Upper lobe of left lung (tissue), 6 donors: ENCODE data around the gene IGSF8. TPM values are rescaled to one million over a fixed set of nuclear protein-coding genes. Genes with fewer than 3 reads are reported as not detected.
A peak's percentile ranks its signal among the peaks of the same experiment; 100 is the strongest.

Source experiments
- ATAC-seq, 2 donors: fragments of 200-7000 bp; cut with Tn5 transposase; one replicate each; pipeline ENCODE4 v1.9.1; 2022; ENCODE audit warnings: mild to moderate bottlenecking in 2 of 2, moderate library complexity in 2 of 2; ENCODE audit not compliant: low FRiP score in 2 of 2
- DNase-seq, 2 donors: peaks; one replicate each; pipeline ENCODE4 v3.0.0-alpha.2; 2019 to 2020
- H3K27ac ChIP-seq, 4 donors: fragments of 200-600 bp; sonication (generic); one replicate each; pipeline ENCODE4 v1.5.1; 2016 to 2019
- H3K27me3 ChIP-seq, 4 donors: fragments of 200-600 bp; sonication (generic); one replicate each; pipeline ENCODE4 v1.5.1; 2017 to 2019
- H3K36me3 ChIP-seq, 4 donors: fragments of 200-600 bp; sonication (generic); one replicate each; pipeline ENCODE4 v1.5.1; 2016 to 2019
- H3K4me1 ChIP-seq, 4 donors: fragments of 200-600 bp; sonication (generic); one replicate each; pipeline ENCODE4 v1.5.1; 2018 to 2019
- H3K4me3 ChIP-seq, 4 donors: fragments of 200-600 bp; sonication (generic); one replicate each; pipeline ENCODE4 v1.5.1; 2017 to 2019; ENCODE audit warnings: mild to moderate bottlenecking in 2 of 4, moderate library complexity in 1 of 4
- H3K9me3 ChIP-seq, 4 donors: fragments of 200-600 bp; sonication (generic); one replicate each; pipeline ENCODE4 v1.5.1; 2018 to 2019
- CTCF ChIP-seq, 6 experiments: fragments of 450-650 bp in 4 of 6; fragments of 200-600 bp in 2 of 6; sonication (generic) in 2 of 6; IDR thresholded peaks; one replicate each; pipeline ENCODE4 v1.5.1; 2016 to 2019; ENCODE audit warnings: antibody characterized with exemption in 6 of 6
- EP300 ChIP-seq, 4 donors: sonication (generic); formaldehyde crosslinking; IDR thresholded peaks; one replicate each; pipeline ENCODE4 v1.5.1; 2017; ENCODE audit warnings: antibody characterized with exemption in 4 of 4, control low read depth in 2 of 4
- POLR2A ChIP-seq, 4 donors: fragments of 450-650 bp; IDR thresholded peaks; one replicate each; pipeline ENCODE4 v1.5.1; 2016 to 2017; ENCODE audit warnings: antibody characterized with exemption in 4 of 4, mild to moderate bottlenecking in 2 of 4
- POLR2AphosphoS5 ChIP-seq, 2 donors: sonication (generic); formaldehyde crosslinking; IDR thresholded peaks; one replicate each; pipeline ENCODE4 v1.5.1; 2017; ENCODE audit warnings: antibody characterized with exemption in 2 of 2
- WGBS, 2 donors: methylation state at CpG; one replicate each; pipeline ENCODE4 v1.1.5; 2017 to 2018; 5-methylcytosine and 5-hydroxymethylcytosine counted together
- total RNA-seq, 6 donors: library from RNA; depleted of rRNA in 4 of 6; stranded (reverse); fragments of >200 nt in 4 of 6; gene quantifications; one replicate each; pipeline versions ENCODE4 v1.1.0 to v1.2.1, GENCODE V29; 2016 to 2021
- donor health status: DM: no; HTN: no; CAD: no; lungs with moderate emphysema.
- donor health status: DM: no; HTN: yes; CAD: no; lungs with severe emphysema.

IGSF8 gene
- total RNA-seq, 6 donors from 2014 or later = 13.6 to 43.8 (median 36.9) TPM

- ATAC-seq = no peak
- TF ChIP-seq CTCF (IDR thresholded peaks at IDR 0.05) (no peak), POLR2A (IDR thresholded peaks at IDR 0.05) (no peak), POLR2AphosphoS5 (IDR thresholded peaks at IDR 0.05) (no peak), EP300 (IDR thresholded peaks at IDR 0.05) (no peak)
- peak in 1 of 2 donors; percentile 41 for DNase-seq
- 57 to 64% methylated on average over 3 to 4 of the region's 4 CpGs for WGBS, 2 donors
- Histone ChIP-seq H3K36me3 (peaks cover 0 to 35% (median 23%) of the 10 kb centered on the region in 4 donors), H3K27me3 (no peaks in the 10 kb centered on the region), H3K4me1 (peaks cover 23 to 43% (median 29%) of the 10 kb centered on the region in 4 donors), H3K27ac (peak overlapping the region in 1 of 4 donors; percentile 92), H3K9me3 (no peaks in the 10 kb centered on the region), H3K4me3 (peak overlapping the region in 1 of 4 donors; percentile 98)
These were observed 1.9 kb downstream of the IGSF8 start for GRCh38 chr1:160096274-160097116.

- H3K27me3 ChIP-seq = no peaks in the 10 kb centered on the region
- DNase-seq (no peak), ATAC-seq (no peak)
- peaks cover 6 to 44% (median 28%) of the 10 kb centered on the region in 4 donors for H3K36me3 ChIP-seq
- H3K9me3 ChIP-seq = no peaks in the 10 kb centered on the region
- peaks cover 18 to 35% (median 23%) of the 10 kb centered on the region in 4 donors for H3K4me1 ChIP-seq
- 89 to 94% methylated on average over 4 of the region's 4 CpGs for WGBS, 2 donors
- TF ChIP-seq POLR2AphosphoS5 (IDR thresholded peaks at IDR 0.05) (no peak), POLR2A (IDR thresholded peaks at IDR 0.05) (no peak), EP300 (IDR thresholded peaks at IDR 0.05) (no peak), CTCF (IDR thresholded peaks at IDR 0.05) (no peak)
- H3K4me3 ChIP-seq = no peak overlapping the region
- H3K27ac ChIP-seq = no peak overlapping the region
These were observed 2.9 kb downstream of the IGSF8 start for GRCh38 chr1:160095382-160096105.

GRCh38 chr1:160094806-160095205 is 3.6 kb downstream of the IGSF8 start:
- no peak overlapping the region for H3K27ac ChIP-seq
- H3K27me3 ChIP-seq = no peaks in the 10 kb centered on the region
- peaks cover 7 to 49% (median 31%) of the 10 kb centered on the region in 4 donors for H3K36me3 ChIP-seq
- no peak overlapping the region for H3K4me3 ChIP-seq
- TF ChIP-seq EP300 (IDR thresholded peaks at IDR 0.05) = no peak
- TF ChIP-seq CTCF (IDR thresholded peaks at IDR 0.05) = no peak
- no peak for TF ChIP-seq POLR2AphosphoS5 (IDR thresholded peaks at IDR 0.05)
- TF ChIP-seq POLR2A (IDR thresholded peaks at IDR 0.05) = no peak
- no peak for DNase-seq
- ATAC-seq = no peak
- 93 to 94% methylated on average over 4 to 14 of the region's 14 CpGs for WGBS, 2 donors
- no peaks in the 10 kb centered on the region for H3K9me3 ChIP-seq
- H3K4me1 ChIP-seq = peaks cover 18 to 35% (median 23%) of the 10 kb centered on the region in 4 donors

GRCh38 chr1:160094291-160094625 is 4.2 kb downstream of the IGSF8 start:
- H3K4me3 ChIP-seq = no peak overlapping the region
- no peak overlapping the region for H3K27ac ChIP-seq
- ATAC-seq (no peak), DNase-seq (no peak)
- H3K4me1 ChIP-seq = peaks cover 18 to 30% (median 18%) of the 10 kb centered on the region in 4 donors
- H3K36me3 ChIP-seq = peaks cover 7 to 54% (median 32%) of the 10 kb centered on the region in 4 donors
- 90 to 98% methylated on average over 4 of the region's 4 CpGs for WGBS, 2 donors
- H3K9me3 ChIP-seq = no peaks in the 10 kb centered on the region
- H3K27me3 ChIP-seq = no peaks in the 10 kb centered on the region
- TF ChIP-seq EP300 (IDR thresholded peaks at IDR 0.05) (no peak), POLR2AphosphoS5 (IDR thresholded peaks at IDR 0.05) (no peak), CTCF (IDR thresholded peaks at IDR 0.05) (no peak), POLR2A (IDR thresholded peaks at IDR 0.05) (no peak)
